NCI-H446 (cell line): ENCODE measurements around the gene DOK6.

ENCODE experiments used
- DNase-seq, 2 experiments: peaks; one replicate each; lab custom pipeline; 2025; lab: John Stamatoyannopoulos, UW

DOK6 gene

DNA sequence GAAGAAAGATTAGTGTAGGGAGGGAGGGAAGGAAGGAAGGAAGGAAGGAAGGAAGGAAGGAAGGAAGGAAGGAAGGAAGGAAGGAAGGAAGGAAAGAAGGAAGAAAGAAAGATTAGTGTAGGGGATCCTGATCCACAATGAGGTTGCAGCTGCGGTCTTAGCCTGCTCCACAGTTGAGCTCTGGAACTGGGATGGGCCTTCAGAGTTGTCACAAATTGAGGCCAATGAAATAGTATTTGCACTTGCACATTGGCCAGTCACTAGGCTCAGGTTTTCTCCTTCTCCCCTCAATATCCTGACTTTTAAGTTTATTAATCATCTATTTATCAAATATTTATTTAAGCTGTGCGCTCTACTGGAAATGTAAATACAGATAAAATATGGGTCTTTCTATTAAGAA lies 34.3 kb downstream of the DOK6 start:
- DNase-seq: no peak

- DNase-seq: no peak
Observed at GRCh38 chr18:69444221-69444620, 43.5 kb downstream of the DOK6 start.

GRCh38 chr18:69447886-69448285 lies 47.2 kb downstream of the DOK6 start:
- no peak for DNase-seq

DNA sequence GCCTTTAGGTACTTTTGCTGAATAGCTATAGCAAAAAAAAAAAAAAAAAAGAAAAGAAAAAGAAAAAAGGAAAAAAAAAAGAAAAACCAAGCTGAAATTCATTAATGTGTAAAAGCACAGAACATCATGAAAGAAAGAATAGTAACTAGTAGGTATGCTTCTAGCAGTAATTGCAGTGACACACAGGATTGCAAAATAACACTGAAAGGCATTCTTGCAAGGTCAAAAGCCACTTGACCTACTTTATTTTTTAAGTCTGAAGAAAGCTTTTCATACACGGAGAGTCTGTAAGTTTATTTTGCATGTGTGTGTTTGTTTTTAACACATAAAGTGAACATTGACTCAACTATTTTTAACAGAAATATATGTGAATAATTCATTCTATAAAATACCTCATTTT lies 54.4 kb downstream of the DOK6 start:
- no peak for DNase-seq

- DNase-seq: no peak
Observed at GRCh38 chr18:69469444-69469919, 68.8 kb downstream of the DOK6 start.

DNA sequence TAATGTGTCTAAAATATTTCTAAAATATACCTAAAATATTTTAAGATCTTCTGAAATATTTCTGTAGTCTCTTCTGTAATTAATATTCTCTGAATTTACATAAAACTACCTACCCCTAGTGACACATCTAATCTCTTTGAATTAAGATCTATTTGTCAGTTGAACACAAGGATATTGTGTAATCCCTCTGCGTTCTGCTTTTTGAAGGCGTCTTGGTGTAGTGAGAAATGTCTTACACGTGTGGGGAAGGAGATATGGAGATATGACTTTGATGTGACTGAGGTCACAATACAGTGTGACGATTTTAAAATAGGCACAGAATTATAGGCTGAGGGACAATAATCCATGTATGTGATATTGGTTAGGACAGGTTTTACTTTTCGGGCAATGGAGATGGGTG lies 79.8 kb downstream of the DOK6 start:
- no peak for DNase-seq

- DNase-seq: no peak
Observed at GRCh38 chr18:69483574-69483973, 82.9 kb downstream of the DOK6 start.

DNA sequence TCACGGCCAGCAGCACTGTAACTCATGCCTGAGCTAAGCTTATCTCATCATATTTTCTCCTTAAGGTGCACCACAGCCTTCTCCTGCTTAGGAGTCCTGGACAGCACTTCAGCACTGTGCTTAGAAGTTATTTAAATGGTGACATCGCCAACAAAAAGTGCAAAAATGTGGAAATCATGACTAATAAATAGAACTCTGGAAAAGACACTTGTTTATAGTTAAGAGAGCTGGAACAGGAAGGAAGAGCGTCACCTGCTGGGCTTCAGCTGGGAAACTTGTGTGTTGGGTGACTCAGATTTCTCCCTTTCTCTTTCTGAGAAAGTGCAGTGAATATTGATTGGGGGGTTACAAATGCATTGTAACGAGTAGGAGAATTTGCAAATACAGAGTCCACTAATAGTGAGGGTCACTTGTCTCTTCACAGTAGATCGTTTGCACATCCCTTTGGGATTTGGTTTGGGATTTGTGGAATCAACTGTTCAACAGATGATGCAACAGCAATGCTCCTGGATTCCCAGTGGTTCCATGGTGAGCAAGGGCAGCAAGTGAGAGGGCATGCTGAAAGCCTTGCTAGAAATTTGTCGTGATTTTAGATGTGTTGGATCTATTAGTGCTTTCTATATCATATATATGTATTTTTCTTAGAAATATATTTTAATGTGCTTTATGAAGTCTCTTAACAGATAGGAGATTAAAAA lies 84.2 kb downstream of the DOK6 start:
- DNase-seq: peak in 1 of 2 experiments; percentile 6

DNA sequence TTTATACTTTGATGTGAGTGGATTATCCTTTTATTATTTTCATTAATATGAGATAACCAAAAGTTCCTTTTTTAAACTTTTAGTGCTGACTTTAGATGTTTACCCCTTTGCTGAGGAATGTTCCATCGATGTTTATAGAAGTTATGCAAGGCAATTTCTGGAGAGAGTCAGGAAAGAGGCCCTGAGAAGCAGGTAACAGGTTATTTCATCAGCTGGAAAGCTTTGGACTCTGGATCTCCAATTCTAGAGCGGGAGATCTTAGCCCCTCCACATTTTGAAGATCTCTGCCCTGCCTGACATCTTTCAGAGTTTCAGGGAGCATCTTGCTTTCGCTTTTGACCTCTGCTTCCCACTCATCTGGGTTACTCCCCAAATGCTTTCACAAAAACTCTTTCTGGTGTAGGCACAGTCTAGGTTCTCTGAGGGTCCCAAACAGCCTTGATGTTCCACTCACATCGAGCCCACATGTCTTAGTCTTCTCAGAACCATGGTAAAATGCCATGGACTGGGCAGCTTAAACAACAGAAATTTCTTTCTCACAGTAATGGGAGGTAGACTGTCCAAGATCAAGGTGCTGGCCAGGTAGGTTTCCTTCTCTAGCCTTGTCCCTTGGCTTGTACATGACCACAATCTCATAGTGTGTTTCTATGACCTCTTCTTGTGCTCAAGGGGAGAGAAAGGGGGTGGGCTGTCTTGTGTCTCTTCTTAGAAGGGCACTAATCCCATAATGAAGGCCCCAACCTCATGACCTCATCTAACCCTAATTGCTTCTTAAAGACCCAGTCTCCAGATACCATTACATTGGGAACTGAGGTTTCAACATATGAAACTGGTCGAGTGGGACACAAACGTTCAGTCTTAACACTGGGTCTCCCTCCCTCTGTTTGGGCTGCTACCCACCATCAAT lies 87.1 kb downstream of the DOK6 start:
- DNase-seq: no peak

DNA sequence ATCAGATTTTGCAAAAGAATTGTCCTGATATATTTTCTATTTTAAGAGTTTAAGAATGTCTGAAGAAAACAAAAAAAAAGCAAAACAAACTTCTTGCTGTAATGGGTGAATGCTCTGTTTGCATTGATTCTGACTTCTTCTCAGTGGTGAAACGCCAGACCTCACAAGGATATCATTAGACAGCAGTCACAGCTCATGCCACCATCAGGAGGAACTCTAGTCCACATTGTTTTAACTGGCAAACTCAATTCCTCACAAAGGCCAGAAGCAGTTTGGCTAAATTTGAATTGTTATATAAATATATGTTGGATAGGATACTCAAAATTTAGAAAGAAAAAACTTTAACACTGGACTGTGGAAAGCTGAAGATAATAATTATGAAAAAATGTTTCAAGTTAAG lies 89.4 kb downstream of the DOK6 start:
- DNase-seq: no peak

- peak in 1 of 2 experiments; percentile 39 for DNase-seq
Observed at GRCh38 chr18:69490813-69491212, 90.1 kb downstream of the DOK6 start.

DNA sequence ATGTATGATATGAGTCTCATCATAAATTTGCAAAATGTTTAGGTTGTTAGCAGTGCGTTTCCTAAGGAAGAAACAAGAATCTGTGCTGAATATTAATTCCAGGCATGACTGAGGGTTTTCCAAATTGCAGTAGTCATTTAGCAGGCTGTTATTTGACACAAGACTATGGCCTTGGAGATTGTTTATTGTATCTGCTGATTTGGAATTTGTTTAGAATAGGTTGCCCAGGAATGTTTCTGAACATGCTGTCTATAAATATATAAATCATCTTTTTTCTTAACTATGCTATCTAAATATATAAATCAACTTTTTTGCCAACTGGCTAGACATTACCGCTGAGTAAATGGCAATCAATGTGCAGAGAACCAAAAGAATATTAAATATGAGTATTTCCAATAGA lies 90.9 kb downstream of the DOK6 start:
- no peak for DNase-seq

GRCh38 chr18:69492861-69493260 lies 92.2 kb downstream of the DOK6 start:
- DNase-seq: no peak

- DNase-seq: no peak
Observed at GRCh38 chr18:69494841-69495240, 94.2 kb downstream of the DOK6 start.

DNA sequence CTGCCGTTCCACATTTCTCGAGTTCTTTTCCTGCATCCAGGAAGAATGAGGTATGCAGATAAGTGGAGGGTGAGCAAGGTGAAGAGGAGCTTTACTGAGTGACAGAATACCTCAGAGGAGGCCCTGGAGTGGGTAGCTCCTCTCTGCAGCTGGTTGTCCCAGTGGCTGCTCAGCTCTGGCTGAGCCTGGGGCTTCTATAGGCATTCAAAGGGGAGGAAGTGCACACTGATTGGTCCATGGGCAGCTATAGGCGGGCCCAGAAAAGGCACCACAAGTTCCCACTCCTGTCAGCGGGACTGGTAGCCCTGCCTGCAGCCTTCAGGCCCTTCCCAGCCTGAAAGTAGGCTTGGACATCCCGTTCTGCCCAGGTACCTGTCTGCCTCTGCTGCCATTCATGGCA lies 94.7 kb downstream of the DOK6 start:
- DNase-seq: no peak

DNA sequence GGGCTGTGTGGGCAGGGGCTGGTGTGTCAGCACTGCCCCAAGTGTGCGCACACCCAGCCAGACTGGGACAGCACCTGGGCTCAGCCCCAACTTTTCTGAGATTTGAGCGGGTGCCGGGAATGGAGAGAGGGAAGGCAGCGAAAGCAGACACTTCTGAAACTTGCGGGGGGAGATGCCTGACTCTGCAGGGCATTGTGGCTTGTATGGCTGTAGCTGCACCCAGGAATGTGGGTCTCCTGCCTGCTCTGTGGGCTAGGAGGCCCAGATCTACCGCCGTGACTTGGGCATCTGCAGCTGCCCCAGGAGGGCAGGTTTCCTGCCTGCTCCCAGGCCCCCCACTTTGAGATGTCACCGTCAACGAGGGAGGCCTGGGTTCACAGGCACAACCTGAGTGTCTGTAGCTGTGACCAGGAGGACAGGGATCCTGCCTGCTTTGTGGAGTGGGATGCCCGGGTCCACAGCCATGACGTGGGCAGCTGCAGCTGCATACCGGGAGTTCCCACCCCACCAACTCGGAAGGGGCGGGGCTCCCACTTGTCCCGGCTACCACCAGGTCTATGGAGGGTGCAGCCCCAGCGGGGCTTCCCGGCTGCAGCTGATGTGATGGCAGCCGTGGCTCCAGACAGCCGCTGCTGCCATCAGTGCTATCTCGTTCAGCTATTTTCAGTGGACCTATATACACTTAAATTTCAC lies 95.3 kb downstream of the DOK6 start:
- no peak for DNase-seq

- DNase-seq: peak in 1 of 2 experiments; percentile 4
Observed at GRCh38 chr18:69518989-69519388, 118.3 kb downstream of the DOK6 start.

GRCh38 chr18:69523582-69523981 lies 122.9 kb downstream of the DOK6 start:
- no peak for DNase-seq

GRCh38 chr18:69528435-69528834 lies 127.7 kb downstream of the DOK6 start:
- DNase-seq: peak in 1 of 2 experiments; percentile 60

DNA sequence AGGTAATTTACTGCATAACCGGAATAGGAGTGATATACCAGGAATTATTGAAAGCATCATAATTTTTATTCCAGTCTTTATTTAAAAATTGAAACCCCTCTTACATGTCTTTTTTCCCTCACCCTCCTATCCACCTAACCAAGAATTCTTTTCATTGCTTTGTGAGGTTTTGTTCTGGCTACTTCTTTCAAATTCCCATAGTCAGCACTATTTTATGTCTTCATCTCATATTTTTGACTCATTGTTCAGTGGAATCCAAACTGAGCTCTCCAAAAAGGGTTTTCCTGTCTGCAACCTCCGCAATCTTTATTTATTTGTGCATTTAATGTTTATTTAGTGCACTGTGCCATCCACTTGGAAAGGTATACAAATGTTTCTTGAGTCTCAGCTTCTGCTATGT lies 128.5 kb downstream of the DOK6 start:
- no peak for DNase-seq

DNA sequence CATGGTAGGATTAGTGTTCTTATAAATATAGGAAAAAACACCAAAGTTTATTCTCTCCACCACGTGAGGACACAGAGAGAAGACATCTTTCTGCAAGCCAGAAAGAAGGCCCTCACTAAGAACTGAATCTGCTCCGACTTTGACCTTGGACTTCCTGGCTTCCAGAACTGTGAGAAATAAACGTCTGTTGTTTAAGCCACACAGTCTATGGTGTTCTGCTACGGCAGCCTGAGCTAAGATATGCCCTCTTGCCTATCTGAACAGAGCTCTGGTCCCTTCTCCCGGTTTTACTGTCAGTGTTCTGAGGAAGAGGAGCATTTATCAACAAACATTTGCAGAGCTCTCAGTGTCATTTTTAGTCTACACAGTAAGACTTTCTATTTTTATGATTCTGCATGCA lies 131.3 kb downstream of the DOK6 start:
- DNase-seq: no peak

DNA sequence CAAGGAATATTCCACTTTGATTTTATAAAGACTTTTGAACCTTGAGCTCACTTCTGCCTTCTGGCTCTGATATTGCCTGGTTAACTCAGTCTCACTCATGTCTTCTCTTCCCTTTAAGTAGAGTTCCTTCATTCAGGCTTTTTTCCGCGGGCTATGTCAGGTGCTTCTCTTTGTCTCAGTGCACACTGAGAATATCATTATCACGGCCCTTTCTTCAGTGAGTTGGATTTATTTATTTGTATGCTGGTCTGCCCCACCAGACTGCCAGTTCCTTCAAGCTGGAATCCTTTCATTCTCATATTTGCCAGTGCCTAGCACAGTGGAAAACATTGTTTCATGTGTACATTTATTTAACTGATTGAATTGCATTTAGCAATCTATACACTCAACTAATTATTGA lies 136.5 kb downstream of the DOK6 start:
- no peak for DNase-seq

GRCh38 chr18:69538849-69539248 lies 138.2 kb downstream of the DOK6 start:
- no peak for DNase-seq
